MCF 10A (cell line): ENCODE measurements around the gene GABRD. TPM values are rescaled to one million over a fixed set of nuclear protein-coding genes. Genes with fewer than 3 reads are reported as not detected.

ENCODE experiments used
- BruUV-seq: library from RNA; stranded (reverse); fragments of 400-500 nt; replicated peaks from 2 replicates; lab custom pipeline; 2021; lab: Mats Ljungman, UMichigan
- CTCF ChIA-PET: fragments of 300-600 bp; sonication (Branson Sonifier 250); formaldehyde crosslinking; extraction: SDS; loops from one replicate; lab custom pipeline; 2021; ENCODE audit warnings: antibody characterized with exemption, inconsistent platforms; lab: Yijun Ruan, JAX
- POLR2A ChIA-PET: fragments of 300-600, 350-650 bp; sonication (Branson Sonifier 250); formaldehyde crosslinking; extraction: SDS; loops from one replicate; lab custom pipeline; 2020; ENCODE audit warnings: antibody characterized with exemption, inconsistent platforms; lab: Yijun Ruan, JAX
- DNase-seq: peaks from one replicate; pipeline ENCODE4 v3.0.0-alpha.2; 2018; ENCODE audit not compliant: unreplicated experiment
- H3K27ac Mint-ChIP-seq: one replicate; pipeline ENCODE4 v1.8.0; 2022; ENCODE audit warnings: mild to moderate bottlenecking, low read depth, mixed read lengths; ENCODE audit not compliant: unreplicated experiment
- H3K27me3 Mint-ChIP-seq: one replicate; pipeline ENCODE4 v1.8.0; 2022; ENCODE audit warnings: mixed read lengths; ENCODE audit not compliant: insufficient read depth, unreplicated experiment
- H3K36me3 Mint-ChIP-seq: one replicate; pipeline ENCODE4 v1.8.0; 2022; ENCODE audit warnings: mild to moderate bottlenecking, moderate library complexity, mixed read lengths; ENCODE audit not compliant: insufficient read depth, unreplicated experiment
- H3K4me1 Mint-ChIP-seq: one replicate; pipeline ENCODE4 v1.8.0; 2022; ENCODE audit warnings: mixed read lengths; ENCODE audit not compliant: insufficient read depth, unreplicated experiment
- H3K4me3 Mint-ChIP-seq: one replicate; pipeline ENCODE4 v1.8.0; 2022; ENCODE audit warnings: mild to moderate bottlenecking, moderate library complexity, mixed read lengths; ENCODE audit not compliant: unreplicated experiment
- H3K9me3 Mint-ChIP-seq: one replicate; pipeline ENCODE4 v1.8.0; 2022; ENCODE audit warnings: mixed read lengths; ENCODE audit not compliant: unreplicated experiment
- intact Hi-C: fragments of 100-400 bp; cut with micrococcal nuclease; formaldehyde crosslinking; loops from 2 replicates; pipeline ENCODE4 v1.14.1; 2022
- total RNA-seq: library from RNA; stranded (reverse); gene quantifications from 2 replicates; pipeline ENCODE4 v1.2.3, GENCODE V29; 2022
- TF ChIP-seq, protein P1 (sequence below): fragments of 200-600 bp; IDR thresholded peaks from one replicate; pipeline ENCODE4 v1.8.0; 2022; ENCODE audit warnings: antibody characterized with exemption, mild to moderate bottlenecking; ENCODE audit not compliant: unreplicated experiment

Gene GABRD
- total RNA-seq, 1 experiment from 2014 or later, result not detected

GRCh38 chr1:2027961-2028583, 8.9 kb downstream of the GABRD start:
- Mint-ChIP-seq H3K4me3 (no peak overlapping the region), H3K4me1 (no peaks in the 10 kb centered on the region), H3K9me3 (no peaks in the 10 kb centered on the region), H3K27ac (no peak overlapping the region), H3K27me3 (no peaks in the 10 kb centered on the region), H3K36me3 (no peaks in the 10 kb centered on the region)
- POLR2A ChIA-PET, result no interaction called here
- DNase-seq, result no peak
- TF ChIP-seq, protein P1, sequence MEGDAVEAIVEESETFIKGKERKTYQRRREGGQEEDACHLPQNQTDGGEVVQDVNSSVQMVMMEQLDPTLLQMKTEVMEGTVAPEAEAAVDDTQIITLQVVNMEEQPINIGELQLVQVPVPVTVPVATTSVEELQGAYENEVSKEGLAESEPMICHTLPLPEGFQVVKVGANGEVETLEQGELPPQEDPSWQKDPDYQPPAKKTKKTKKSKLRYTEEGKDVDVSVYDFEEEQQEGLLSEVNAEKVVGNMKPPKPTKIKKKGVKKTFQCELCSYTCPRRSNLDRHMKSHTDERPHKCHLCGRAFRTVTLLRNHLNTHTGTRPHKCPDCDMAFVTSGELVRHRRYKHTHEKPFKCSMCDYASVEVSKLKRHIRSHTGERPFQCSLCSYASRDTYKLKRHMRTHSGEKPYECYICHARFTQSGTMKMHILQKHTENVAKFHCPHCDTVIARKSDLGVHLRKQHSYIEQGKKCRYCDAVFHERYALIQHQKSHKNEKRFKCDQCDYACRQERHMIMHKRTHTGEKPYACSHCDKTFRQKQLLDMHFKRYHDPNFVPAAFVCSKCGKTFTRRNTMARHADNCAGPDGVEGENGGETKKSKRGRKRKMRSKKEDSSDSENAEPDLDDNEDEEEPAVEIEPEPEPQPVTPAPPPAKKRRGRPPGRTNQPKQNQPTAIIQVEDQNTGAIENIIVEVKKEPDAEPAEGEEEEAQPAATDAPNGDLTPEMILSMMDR, result no peak
- no TSS peak for BruUV-seq
- CTCF ChIA-PET, result no interaction called here
- intact Hi-C loops, result no loop called here

- intact Hi-C loops, result no loop called here
- Mint-ChIP-seq H3K4me1 (no peaks in the 10 kb centered on the region), H3K27me3 (no peaks in the 10 kb centered on the region), H3K27ac (no peak overlapping the region), H3K4me3 (no peak overlapping the region), H3K9me3 (no peaks in the 10 kb centered on the region), H3K36me3 (no peaks in the 10 kb centered on the region)
- ChIA-PET POLR2A (no interaction called here), CTCF (interaction anchor here (0.8 kb wide), 1 partner anchor 119 kb away, joined by 4 read pairs; no protein-coding TSS in a partner anchor)
- BruUV-seq, result no TSS peak
- no peak for DNase-seq
- TF ChIP-seq, protein P1, result no peak
Measured at GRCh38 chr1:2028870-2029560, 9.9 kb downstream of the GABRD start.

DNA sequence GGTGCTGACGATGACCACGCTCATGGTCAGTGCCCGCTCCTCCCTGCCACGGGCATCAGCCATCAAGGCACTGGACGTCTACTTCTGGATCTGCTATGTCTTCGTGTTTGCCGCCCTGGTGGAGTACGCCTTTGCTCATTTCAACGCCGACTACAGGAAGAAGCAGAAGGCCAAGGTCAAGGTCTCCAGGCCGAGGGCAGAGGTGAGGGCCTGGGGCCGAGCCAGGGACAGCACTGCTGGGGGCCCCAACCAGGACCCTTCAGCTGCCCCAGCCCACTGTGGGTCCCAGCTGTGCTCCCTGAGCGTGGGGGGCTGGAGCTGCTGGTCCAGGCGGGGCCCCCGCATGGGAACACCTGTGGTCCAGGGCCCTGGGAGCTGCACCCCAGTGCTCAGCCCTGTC, 10.4 kb downstream of the GABRD start:
- H3K4me3 Mint-ChIP-seq, result no peak overlapping the region
- TF ChIP-seq, protein P1, result no peak
- no peaks in the 10 kb centered on the region for H3K27me3 Mint-ChIP-seq
- BruUV-seq, result no TSS peak
- intact Hi-C loops, result no loop called here
- H3K36me3 Mint-ChIP-seq, result no peaks in the 10 kb centered on the region
- H3K27ac Mint-ChIP-seq, result no peak overlapping the region
- H3K4me1 Mint-ChIP-seq, result no peaks in the 10 kb centered on the region
- ChIA-PET CTCF (interaction anchor here (0.8 kb wide), 1 partner anchor 120 kb away, joined by 4 read pairs; no protein-coding TSS in a partner anchor), POLR2A (no interaction called here)
- no peaks in the 10 kb centered on the region for H3K9me3 Mint-ChIP-seq
- no peak for DNase-seq

GRCh38 chr1:2030076-2030871, 11.1 kb downstream of the GABRD start:
- intact Hi-C loops, result no loop called here
- no peak for DNase-seq
- Mint-ChIP-seq H3K27ac (no peak overlapping the region), H3K27me3 (no peaks in the 10 kb centered on the region), H3K36me3 (no peaks in the 10 kb centered on the region), H3K4me1 (no peaks in the 10 kb centered on the region), H3K4me3 (no peak overlapping the region), H3K9me3 (no peaks in the 10 kb centered on the region)
- no TSS peak for BruUV-seq
- ChIA-PET CTCF (interaction anchor here (0.6 to 0.8 kb wide), 2 partner anchors 56 to 121 kb away, joined by 3 to 4 read pairs; no protein-coding TSS in a partner anchor), POLR2A (no interaction called here)
- TF ChIP-seq, protein P1, result no peak
